Measurements from ENCODE around the gene PRKCG. TPM values are rescaled to one million over a fixed set of nuclear protein-coding genes. Genes with fewer than 3 reads are reported as not detected.
A peak's percentile ranks its signal among the peaks of the same experiment; 100 is the strongest.
"Not testable (repeated sequence)": the region's sequence is repeated elsewhere in the genome, so short reads cannot be mapped to it uniquely, and the experiment has no call there.

PRKCG gene
- total RNA-seq, 1 experiment from 2014 or later, result 2.8 TPM

- ChIA-PET CTCF (interaction anchor here (1.0 to 3.8 kb wide), 5 partner anchors 25 to 296 kb away, joined by 3 to 22 read pairs (median 5); partner anchors contain the start of gene CNOT3), POLR2A (interaction anchor here (0.7 to 1.1 kb wide), 2 partner anchors 26 to 49 kb away, joined by 3 to 4 read pairs; partner anchors contain the start of gene MYADM)
- H3K4me3 ChIP-seq (replicated peaks in 1 of 2; ENCODE audit: low read depth in 1 of 2, low read length in 2 of 2); H3K36me3 ChIP-seq (ENCODE audit: control insufficient read depth in 1 of 2, insufficient read depth in 2 of 2, low read length in 2 of 2); H3K27me3 ChIP-seq (ENCODE audit: insufficient read depth, low read length); H3K79me2 ChIP-seq (ENCODE audit: insufficient read depth, low read length); RAD21 ChIA-PET (ENCODE audit: low non-redundant PET in 1 of 2, low total read pairs in 2 of 2, uncharacterized antibody in 2 of 2, unreplicated experiment in 2 of 2); ATAC-seq; H4K20me1 ChIP-seq (ENCODE audit: insufficient read depth); H3K27ac ChIP-seq (ENCODE audit: low read depth, low read length); H3K9ac ChIP-seq (ENCODE audit: low read length); H3K9me3 ChIP-seq (ENCODE audit: control insufficient read depth in 1 of 2, insufficient read depth in 1 of 2, low read depth in 1 of 2, low read length in 2 of 2); H3K9me2 ChIP-seq (ENCODE audit: insufficient read depth); BruUV-seq (replicated peaks); DNase-seq (ENCODE audit: low read depth, low spot score): not testable (repeated sequence)
- H3K4me1 ChIP-seq (ENCODE audit: control insufficient read depth in 1 of 2, insufficient read depth in 2 of 2, low read length in 2 of 2), result peaks cover 11 to 32% of the 10 kb centered on the region in 2 experiments
- H3K4me2 ChIP-seq (ENCODE audit: low read length), result 0 out of 2 replicates have a peak overlapping the region, but pooled peaks have one; percentile 1
- peak overlapping the region; percentile 32 for H2AFZ ChIP-seq (ENCODE audit: low read depth, low read length, poor library complexity, severe bottlenecking)
- TF ChIP-seq FOSL1 (IDR thresholded peaks at IDR 0.05; ENCODE audit: low read depth) (0 out of 2 replicates have a peak, but pooled peaks have one; percentile 4), CEBPB (IDR thresholded peaks at IDR 0.05; ENCODE audit: low read depth) (0 out of 2 replicates have a peak, but pooled peaks have one; percentile 30)
- intact Hi-C loops (cut with micrococcal nuclease), result loop anchor here (5.0 kb wide), 1 partner anchor 276 kb away; the partner anchor contains the start of genes PRPF31 and TFPT
These were observed 41.1 kb upstream of the PRKCG start for GRCh38 chr19:53840914-53841313.

DNA sequence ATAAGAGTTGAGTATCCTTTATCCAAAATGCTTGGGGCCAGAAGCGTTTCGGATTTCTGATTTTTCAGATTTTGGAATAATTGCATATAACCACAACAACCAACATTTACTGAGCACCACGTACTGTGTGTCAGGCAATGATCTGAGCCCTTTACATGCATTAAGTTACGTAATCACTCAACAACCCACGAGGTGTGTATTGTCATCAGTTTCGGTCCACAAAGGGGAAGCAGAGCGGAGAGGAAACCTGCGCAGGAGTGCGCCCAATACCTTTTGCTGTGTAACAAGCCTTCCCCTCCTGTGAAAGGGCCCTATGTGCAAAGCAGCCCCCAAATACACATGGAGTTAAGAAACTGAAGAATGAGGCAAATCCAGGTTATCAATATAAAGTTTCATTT is 37.1 kb upstream of the PRKCG start:
- Histone ChIP-seq H3K79me2 (ENCODE audit: insufficient read depth, low read length) (no peaks in the 10 kb centered on the region), H3K36me3 (ENCODE audit: control insufficient read depth in 1 of 2, insufficient read depth in 2 of 2, low read length in 2 of 2) (no peaks in the 10 kb centered on the region), H3K4me2 (ENCODE audit: low read length) (no peak overlapping the region), H3K9me2 (ENCODE audit: insufficient read depth) (no peaks in the 10 kb centered on the region), H3K27me3 (ENCODE audit: insufficient read depth, low read length) (no peaks in the 10 kb centered on the region), H3K4me1 (ENCODE audit: control insufficient read depth in 1 of 2, insufficient read depth in 2 of 2, low read length in 2 of 2) (peaks cover 14 to 37% of the 10 kb centered on the region in 2 experiments), H3K27ac (ENCODE audit: low read depth, low read length) (no peak overlapping the region), H4K20me1 (ENCODE audit: insufficient read depth) (no peaks in the 10 kb centered on the region), H3K9ac (ENCODE audit: low read length) (no peak overlapping the region), H2AFZ (ENCODE audit: low read depth, low read length, poor library complexity, severe bottlenecking) (no peak overlapping the region), H3K4me3 (replicated peaks in 1 of 2; ENCODE audit: low read depth in 1 of 2, low read length in 2 of 2) (no peak overlapping the region), H3K9me3 (ENCODE audit: control insufficient read depth in 1 of 2, insufficient read depth in 1 of 2, low read depth in 1 of 2, low read length in 2 of 2) (no peaks in the 10 kb centered on the region; a peak in 1 of 4 replicates)
- ChIA-PET POLR2A (no interaction called here), CTCF (no interaction called here), RAD21 (ENCODE audit: low non-redundant PET in 1 of 2, low total read pairs in 2 of 2, uncharacterized antibody in 2 of 2, unreplicated experiment in 2 of 2) (no interaction called here)
- BruUV-seq (replicated peaks), result no TSS peak
- no peak for DNase-seq (ENCODE audit: low read depth, low spot score)
- intact Hi-C loops (cut with micrococcal nuclease), result loop anchor here (5.0 kb wide), 1 partner anchor 272 kb away; the partner anchor contains the start of genes PRPF31 and TFPT
- ATAC-seq, result no peak
- TF ChIP-seq EGR1 (IDR thresholded peaks at IDR 0.05; ENCODE audit: low read depth), result no peak
- TF ChIP-seq SRF (IDR thresholded peaks at IDR 0.05; ENCODE audit: low read depth), result no peak
- no peak for TF ChIP-seq RAD21 (IDR thresholded peaks at IDR 0.05; ENCODE audit: low read depth)
- TF ChIP-seq, protein P1, sequence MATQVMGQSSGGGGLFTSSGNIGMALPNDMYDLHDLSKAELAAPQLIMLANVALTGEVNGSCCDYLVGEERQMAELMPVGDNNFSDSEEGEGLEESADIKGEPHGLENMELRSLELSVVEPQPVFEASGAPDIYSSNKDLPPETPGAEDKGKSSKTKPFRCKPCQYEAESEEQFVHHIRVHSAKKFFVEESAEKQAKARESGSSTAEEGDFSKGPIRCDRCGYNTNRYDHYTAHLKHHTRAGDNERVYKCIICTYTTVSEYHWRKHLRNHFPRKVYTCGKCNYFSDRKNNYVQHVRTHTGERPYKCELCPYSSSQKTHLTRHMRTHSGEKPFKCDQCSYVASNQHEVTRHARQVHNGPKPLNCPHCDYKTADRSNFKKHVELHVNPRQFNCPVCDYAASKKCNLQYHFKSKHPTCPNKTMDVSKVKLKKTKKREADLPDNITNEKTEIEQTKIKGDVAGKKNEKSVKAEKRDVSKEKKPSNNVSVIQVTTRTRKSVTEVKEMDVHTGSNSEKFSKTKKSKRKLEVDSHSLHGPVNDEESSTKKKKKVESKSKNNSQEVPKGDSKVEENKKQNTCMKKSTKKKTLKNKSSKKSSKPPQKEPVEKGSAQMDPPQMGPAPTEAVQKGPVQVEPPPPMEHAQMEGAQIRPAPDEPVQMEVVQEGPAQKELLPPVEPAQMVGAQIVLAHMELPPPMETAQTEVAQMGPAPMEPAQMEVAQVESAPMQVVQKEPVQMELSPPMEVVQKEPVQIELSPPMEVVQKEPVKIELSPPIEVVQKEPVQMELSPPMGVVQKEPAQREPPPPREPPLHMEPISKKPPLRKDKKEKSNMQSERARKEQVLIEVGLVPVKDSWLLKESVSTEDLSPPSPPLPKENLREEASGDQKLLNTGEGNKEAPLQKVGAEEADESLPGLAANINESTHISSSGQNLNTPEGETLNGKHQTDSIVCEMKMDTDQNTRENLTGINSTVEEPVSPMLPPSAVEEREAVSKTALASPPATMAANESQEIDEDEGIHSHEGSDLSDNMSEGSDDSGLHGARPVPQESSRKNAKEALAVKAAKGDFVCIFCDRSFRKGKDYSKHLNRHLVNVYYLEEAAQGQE (IDR thresholded peaks at IDR 0.05; ENCODE audit: low read depth), result no peak
- TF ChIP-seq ZFX (IDR thresholded peaks at IDR 0.05), result no peak
- TF ChIP-seq ZBTB33 (IDR thresholded peaks at IDR 0.05; ENCODE audit: extremely low read depth, insufficient replicate concordance, low read length), result no peak
- TF ChIP-seq MAX (IDR thresholded peaks at IDR 0.05), result no peak
- TF ChIP-seq, protein P2, sequence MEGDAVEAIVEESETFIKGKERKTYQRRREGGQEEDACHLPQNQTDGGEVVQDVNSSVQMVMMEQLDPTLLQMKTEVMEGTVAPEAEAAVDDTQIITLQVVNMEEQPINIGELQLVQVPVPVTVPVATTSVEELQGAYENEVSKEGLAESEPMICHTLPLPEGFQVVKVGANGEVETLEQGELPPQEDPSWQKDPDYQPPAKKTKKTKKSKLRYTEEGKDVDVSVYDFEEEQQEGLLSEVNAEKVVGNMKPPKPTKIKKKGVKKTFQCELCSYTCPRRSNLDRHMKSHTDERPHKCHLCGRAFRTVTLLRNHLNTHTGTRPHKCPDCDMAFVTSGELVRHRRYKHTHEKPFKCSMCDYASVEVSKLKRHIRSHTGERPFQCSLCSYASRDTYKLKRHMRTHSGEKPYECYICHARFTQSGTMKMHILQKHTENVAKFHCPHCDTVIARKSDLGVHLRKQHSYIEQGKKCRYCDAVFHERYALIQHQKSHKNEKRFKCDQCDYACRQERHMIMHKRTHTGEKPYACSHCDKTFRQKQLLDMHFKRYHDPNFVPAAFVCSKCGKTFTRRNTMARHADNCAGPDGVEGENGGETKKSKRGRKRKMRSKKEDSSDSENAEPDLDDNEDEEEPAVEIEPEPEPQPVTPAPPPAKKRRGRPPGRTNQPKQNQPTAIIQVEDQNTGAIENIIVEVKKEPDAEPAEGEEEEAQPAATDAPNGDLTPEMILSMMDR (IDR thresholded peaks at IDR 0.05 in 2 of 3, conservative IDR thresholded peaks at IDR 0.05 in 1 of 3; ENCODE audit: borderline replicate concordance in 1 of 3, insufficient read depth in 1 of 3, low read depth in 2 of 3, low read length in 2 of 3), result no peak
- no peak for TF ChIP-seq CEBPB (IDR thresholded peaks at IDR 0.05; ENCODE audit: low read depth)
- no peak for TF ChIP-seq ZNF274 (IDR thresholded peaks at IDR 0.05; ENCODE audit: low read depth, low read length)
- TF ChIP-seq JUND (IDR thresholded peaks at IDR 0.05), result no peak
